HG02840 (cell line): ENCODE results near the gene MBD3L4.
"Not testable (repeated sequence)": the region's sequence is repeated elsewhere in the genome, so short reads cannot be mapped to it uniquely, and the experiment has no call there.

Experiments
- ATAC-seq: cut with Tn5 transposase; IDR thresholded peaks from one replicate; pipeline ENCODE4 v1.9.1; 2021; ENCODE audit warnings: mild to moderate bottlenecking, moderate library complexity, moderate number of reproducible peaks; ENCODE audit not compliant: unreplicated experiment, low FRiP score

Gene MBD3L4

DNA sequence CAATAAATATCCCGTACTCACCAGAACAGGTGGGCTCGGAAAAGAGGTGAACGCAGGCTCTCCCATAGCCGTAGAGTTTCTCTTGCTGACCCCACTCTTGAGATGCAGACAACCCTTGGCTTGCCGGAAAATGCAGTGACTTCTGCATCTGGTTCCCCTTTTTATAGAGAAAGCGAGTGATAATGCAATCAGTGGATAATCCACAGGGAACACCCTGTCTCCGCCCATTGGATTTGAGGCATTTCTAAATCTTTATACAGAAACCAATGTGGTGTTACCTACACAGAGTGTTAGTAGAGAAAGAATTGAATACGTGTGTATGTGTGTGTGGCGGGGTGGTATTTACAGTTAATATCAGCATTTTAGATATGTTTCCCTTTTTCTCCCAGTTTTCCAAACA is at the start of gene MBD3L4:
MBD3L4 (minus strand) TSS at position 101 of the 400 bp plus-strand sequence; CDS start at position 66, 35 bp downstream.
- not testable (repeated sequence) for ATAC-seq

GRCh38 chr19:7088999-7089398 is 49.0 kb upstream of the MBD3L4 start:
- no peak for ATAC-seq

GRCh38 chr19:7083076-7083956 is 43.3 kb upstream of the MBD3L4 start:
- ATAC-seq = no peak

- ATAC-seq = no peak
Observed at GRCh38 chr19:7078008-7078407, 38.0 kb upstream of the MBD3L4 start.

DNA sequence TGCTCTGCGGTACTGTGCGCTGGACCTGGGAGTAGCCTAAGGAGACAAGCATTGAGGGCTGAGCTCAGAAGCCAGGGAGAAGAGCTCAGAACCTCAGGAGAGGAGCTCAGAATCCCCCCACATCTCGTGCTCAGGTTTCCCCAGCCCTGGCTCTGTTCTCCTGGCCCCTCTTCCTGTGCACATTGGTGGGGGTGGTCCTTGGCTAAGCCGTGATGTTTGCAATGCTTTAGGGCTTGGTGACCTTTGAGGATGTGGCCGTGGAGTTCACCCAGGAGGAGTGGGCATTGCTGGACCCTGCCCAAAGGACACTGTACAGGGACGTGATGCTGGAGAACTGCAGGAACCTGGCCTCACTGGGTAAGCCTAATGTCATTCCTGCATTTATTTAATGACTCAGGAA is 36.2 kb upstream of the MBD3L4 start:
- no peak for ATAC-seq

- ATAC-seq = no peak
Observed at GRCh38 chr19:7074705-7075282, 34.8 kb upstream of the MBD3L4 start.

DNA sequence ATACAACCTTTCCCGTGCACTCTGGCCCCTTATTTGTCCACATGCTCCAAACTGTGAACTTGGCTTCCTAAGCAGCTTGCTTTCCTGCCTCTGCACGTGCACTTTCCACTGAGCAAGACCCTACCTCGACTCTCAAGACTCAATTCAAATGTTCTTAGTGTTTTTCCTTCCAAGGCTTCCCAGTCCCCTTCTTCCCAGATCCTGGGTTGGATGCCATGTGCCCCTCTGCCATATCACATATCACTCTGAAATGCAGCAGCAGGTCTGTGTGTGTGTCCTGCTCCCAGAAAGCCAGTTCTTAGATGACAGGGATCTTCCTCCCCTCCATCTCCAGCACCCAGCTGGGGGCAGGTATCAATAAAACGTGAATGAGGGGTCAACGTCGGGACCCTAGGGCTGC is 32.6 kb upstream of the MBD3L4 start:
- no peak for ATAC-seq

DNA sequence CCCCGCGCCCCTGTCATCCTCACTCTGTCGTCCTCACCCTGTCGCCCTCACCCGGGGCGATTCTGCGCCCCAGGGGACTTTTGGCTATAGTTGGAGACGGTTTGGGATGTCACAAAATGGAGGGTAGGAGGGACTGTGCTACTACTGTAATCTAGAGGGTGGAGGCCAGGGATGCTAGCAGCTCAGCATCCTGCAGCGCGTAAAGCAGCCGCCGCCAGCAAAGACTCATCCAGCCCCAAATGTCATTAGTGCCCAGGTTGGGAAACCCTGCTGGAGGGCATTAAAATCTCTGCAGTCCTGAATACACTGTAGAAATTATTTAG is 29.9 kb upstream of the MBD3L4 start:
- ATAC-seq = peak; percentile 18

GRCh38 chr19:7069042-7069903 is 29.3 kb upstream of the MBD3L4 start, which contains the start of gene ZNF557:
TSS of gene ZNF557 (plus strand) at chr19:7069703. CDS start at chr19:7075075, 5,372 bp downstream.
- peak; percentile 92 for ATAC-seq

- no peak for ATAC-seq
Observed at GRCh38 chr19:7068599-7068998, 28.6 kb upstream of the MBD3L4 start.

GRCh38 chr19:7067716-7068115 is 27.7 kb upstream of the MBD3L4 start:
- no peak for ATAC-seq

DNA sequence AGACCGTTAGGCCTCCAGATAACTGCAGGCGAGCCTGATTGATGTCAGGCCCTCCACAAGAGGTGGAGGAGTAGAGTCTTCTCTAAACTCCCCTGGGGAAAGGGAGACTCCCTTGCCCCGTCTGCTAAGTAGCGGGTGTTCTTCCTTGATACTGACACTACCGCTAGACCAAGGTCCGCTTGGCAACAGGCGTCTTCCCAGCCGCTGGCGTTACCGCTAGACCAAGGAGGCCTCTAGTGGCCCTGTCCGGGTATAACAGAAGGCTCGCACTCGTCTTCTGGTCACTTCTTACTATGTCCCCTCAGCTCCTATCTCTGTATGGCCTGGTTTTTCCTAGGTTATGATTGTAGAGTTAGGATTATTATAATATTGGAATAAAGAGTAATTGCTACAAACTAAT is 27.1 kb upstream of the MBD3L4 start:
- not testable (repeated sequence) for ATAC-seq

DNA sequence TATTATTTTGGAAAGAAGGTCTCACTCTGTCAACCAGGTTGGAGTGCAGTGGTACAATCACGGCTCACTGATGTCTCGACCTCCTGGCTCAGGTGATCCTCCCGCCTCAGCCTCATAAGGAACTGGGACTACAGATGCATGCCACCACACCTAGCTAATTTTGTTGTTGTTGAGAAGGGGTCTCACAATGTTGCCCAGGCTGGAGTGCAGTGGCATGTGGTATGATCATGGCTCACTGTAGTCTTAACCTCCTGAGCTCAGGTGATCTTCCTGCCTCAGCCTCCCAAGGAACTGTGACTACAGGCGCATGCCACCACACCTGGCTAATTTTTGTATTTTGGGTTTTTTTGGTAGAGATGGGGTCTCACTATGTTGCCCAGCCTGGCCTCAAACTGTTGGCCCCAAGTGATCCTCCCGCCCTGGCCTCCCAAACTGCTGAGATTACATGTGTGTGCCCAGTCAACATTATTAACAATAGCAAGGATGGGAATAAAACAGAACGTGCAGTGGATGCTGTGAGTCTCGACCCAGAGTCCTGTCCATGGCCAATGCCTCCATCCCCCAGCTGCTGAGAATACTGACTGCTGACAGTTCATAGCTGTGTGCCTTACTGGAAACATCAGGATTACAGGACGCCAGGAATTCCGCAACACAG is 23.9 kb upstream of the MBD3L4 start:
- ATAC-seq = no peak

GRCh38 chr19:7063339-7063738 is 23.4 kb upstream of the MBD3L4 start:
- no peak for ATAC-seq

DNA sequence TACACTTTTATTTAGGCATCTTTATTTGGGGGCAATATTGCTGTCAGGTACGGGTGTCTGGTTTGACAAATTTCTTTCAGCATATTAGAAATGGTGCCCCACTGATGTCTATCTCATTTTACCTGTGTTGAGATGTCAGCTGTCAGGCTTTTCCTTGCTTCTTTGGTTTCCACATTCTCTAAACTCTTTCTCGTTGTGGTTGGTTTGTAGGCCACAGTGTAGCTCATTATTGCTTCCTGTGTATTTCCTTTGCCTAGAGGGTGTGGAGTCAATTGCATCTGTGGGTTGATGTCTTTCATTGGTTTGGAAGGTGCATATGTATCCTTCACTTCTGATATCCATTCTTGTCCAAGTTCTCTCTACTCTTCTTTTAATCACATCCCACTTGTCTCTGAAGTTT is 20.0 kb upstream of the MBD3L4 start:
- ATAC-seq = not testable (repeated sequence)

GRCh38 chr19:7058576-7058975 is 18.6 kb upstream of the MBD3L4 start, which contains the start of gene MBD3L3:
TSS of gene MBD3L3 (minus strand) at chr19:7058676. CDS start at chr19:7058605, 71 bp downstream.
- ATAC-seq = not testable (repeated sequence)

GRCh38 chr19:7056371-7056770 is 16.4 kb upstream of the MBD3L4 start:
- not testable (repeated sequence) for ATAC-seq

DNA sequence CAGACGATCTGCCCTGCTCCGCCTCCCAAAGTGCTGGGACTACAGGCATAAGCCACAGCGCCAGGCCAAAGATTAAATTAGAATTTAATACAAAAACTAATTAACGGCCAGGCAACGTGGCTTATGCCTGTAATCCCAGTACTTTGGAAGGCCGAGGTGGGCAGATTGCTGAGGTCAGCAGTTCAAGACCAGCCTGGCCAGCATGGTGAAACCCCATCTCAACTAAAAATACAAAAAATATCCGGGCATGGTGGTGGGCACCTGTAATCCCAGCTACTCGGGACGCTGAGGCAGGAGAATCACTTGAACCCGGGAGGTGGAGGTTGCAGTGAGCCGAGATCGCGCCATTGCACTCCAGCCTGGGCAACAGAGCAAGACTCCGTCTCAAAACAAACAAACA is 15.7 kb upstream of the MBD3L4 start:
- not testable (repeated sequence) for ATAC-seq

- not testable (repeated sequence) for ATAC-seq
Observed at GRCh38 chr19:7054635-7055368, 14.8 kb upstream of the MBD3L4 start.

DNA sequence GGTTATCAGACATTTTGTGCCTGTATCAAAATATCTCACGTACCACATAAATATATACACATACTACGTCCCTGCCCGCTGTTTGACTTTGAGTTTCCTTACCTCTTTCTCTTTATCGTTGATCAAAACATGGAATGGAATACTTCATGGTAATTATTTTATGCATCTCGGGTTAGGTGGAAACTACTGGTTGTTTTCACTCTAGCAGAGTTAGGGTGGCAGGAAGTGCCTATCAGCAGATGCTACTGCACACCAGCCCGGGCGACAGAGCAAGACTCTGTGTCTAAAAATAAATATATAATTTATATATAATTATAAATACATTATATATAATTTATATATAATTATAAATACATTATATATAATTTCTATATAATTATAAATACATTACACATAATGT is 12.9 kb upstream of the MBD3L4 start:
- ATAC-seq = not testable (repeated sequence)
